Nephron progenitor cell (in vitro differentiated cells): ENCODE results near the gene HS6ST3.

Experiments
- DNase-seq: peaks from one replicate; pipeline ENCODE4 v3.0.0; 2021
- H3K27ac Mint-ChIP-seq: 2 replicates; pipeline ENCODE4 v1.8.0; 2021; ENCODE audit warnings: mild to moderate bottlenecking, moderate library complexity, mixed read lengths
- H3K27me3 Mint-ChIP-seq: 2 replicates; pipeline ENCODE4 v1.8.0; 2021; ENCODE audit warnings: mild to moderate bottlenecking, low read depth, mixed read lengths; ENCODE audit not compliant: poor library complexity
- H3K36me3 Mint-ChIP-seq: 2 replicates; pipeline ENCODE4 v1.8.0; 2021; ENCODE audit warnings: low read depth, mixed read lengths
- H3K4me1 Mint-ChIP-seq: 2 replicates; pipeline ENCODE4 v1.8.0; 2021; ENCODE audit warnings: mixed read lengths
- H3K4me3 Mint-ChIP-seq: 2 replicates; pipeline ENCODE4 v1.8.0; 2021; ENCODE audit warnings: mild to moderate bottlenecking, moderate library complexity, mixed read lengths
- H3K9me3 Mint-ChIP-seq: 2 replicates; pipeline ENCODE4 v1.8.0; 2021; ENCODE audit warnings: mild to moderate bottlenecking, moderate library complexity, mixed read lengths
- TF ChIP-seq, protein P1 (sequence below): fragments of 200-600 bp; sonication (generic); IDR thresholded peaks from 2 replicates; pipeline ENCODE4 v1.5.0; 2021; ENCODE audit warnings: antibody characterized with exemption

Gene HS6ST3

GRCh38 chr13:96431044-96431581 lies 341.2 kb downstream of the HS6ST3 start:
- no peaks in the 10 kb centered on the region for H3K27me3 Mint-ChIP-seq
- TF ChIP-seq, protein P1, sequence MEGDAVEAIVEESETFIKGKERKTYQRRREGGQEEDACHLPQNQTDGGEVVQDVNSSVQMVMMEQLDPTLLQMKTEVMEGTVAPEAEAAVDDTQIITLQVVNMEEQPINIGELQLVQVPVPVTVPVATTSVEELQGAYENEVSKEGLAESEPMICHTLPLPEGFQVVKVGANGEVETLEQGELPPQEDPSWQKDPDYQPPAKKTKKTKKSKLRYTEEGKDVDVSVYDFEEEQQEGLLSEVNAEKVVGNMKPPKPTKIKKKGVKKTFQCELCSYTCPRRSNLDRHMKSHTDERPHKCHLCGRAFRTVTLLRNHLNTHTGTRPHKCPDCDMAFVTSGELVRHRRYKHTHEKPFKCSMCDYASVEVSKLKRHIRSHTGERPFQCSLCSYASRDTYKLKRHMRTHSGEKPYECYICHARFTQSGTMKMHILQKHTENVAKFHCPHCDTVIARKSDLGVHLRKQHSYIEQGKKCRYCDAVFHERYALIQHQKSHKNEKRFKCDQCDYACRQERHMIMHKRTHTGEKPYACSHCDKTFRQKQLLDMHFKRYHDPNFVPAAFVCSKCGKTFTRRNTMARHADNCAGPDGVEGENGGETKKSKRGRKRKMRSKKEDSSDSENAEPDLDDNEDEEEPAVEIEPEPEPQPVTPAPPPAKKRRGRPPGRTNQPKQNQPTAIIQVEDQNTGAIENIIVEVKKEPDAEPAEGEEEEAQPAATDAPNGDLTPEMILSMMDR = no peak
- no peak for DNase-seq
- no peaks in the 10 kb centered on the region for H3K4me1 Mint-ChIP-seq
- H3K4me3 Mint-ChIP-seq = no peak overlapping the region
- H3K36me3 Mint-ChIP-seq = no peaks in the 10 kb centered on the region
- no peak overlapping the region for H3K27ac Mint-ChIP-seq
- no peaks in the 10 kb centered on the region for H3K9me3 Mint-ChIP-seq

DNA sequence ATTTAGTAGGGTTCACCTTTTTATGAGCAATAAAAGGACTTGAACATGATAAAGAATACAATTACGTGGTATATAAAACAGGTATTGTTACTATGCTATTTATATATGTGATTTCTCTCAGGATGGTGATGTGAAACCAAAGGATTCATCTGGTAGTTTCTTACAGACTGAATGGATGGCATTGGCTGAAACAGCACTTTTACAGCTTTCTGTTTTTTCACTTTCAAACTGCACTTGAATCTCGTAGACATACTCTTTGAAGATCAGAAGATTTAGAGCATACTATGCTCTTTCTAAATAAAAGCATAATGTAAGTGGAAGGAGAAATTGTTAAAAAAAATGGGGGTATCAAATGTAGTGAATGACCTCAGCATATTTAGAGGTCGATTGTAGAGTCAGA lies 354.8 kb downstream of the HS6ST3 start:
- Mint-ChIP-seq H3K4me1 (no peaks in the 10 kb centered on the region), H3K9me3 (no peaks in the 10 kb centered on the region), H3K36me3 (no peaks in the 10 kb centered on the region), H3K27me3 (peaks cover 5% of the 10 kb centered on the region), H3K27ac (no peak overlapping the region), H3K4me3 (no peak overlapping the region)
- DNase-seq = no peak
- TF ChIP-seq, protein P1 = no peak

DNA sequence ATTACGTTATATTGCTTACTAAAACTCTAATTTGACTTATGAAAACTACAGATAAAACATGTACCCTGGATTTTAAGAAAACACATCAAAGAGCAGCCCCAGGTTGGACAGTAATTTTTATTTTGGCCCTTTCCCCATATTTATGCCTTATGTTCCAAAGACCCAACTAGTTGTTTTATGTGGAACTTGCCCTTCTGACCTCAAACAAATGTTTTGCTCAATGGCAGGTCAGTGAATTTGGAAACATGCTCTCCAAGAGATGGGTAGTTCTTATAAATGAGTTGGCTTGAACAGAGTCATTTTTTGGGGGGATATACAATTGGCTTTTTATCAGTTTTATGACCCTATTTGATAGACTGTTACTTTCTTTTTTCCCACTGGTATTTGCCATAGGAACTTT lies 360.0 kb downstream of the HS6ST3 start:
- TF ChIP-seq, protein P1 = no peak
- H3K36me3 Mint-ChIP-seq = no peaks in the 10 kb centered on the region
- H3K4me3 Mint-ChIP-seq = no peak overlapping the region
- no peak for DNase-seq
- no peak overlapping the region for H3K27ac Mint-ChIP-seq
- no peaks in the 10 kb centered on the region for H3K4me1 Mint-ChIP-seq
- H3K27me3 Mint-ChIP-seq = peaks cover 5% of the 10 kb centered on the region
- H3K9me3 Mint-ChIP-seq = no peaks in the 10 kb centered on the region

- TF ChIP-seq, protein P1 = no peak
- H3K36me3 Mint-ChIP-seq = no peaks in the 10 kb centered on the region
- peaks cover 5% of the 10 kb centered on the region for H3K27me3 Mint-ChIP-seq
- H3K4me3 Mint-ChIP-seq = no peak overlapping the region
- no peaks in the 10 kb centered on the region for H3K9me3 Mint-ChIP-seq
- no peak overlapping the region for H3K27ac Mint-ChIP-seq
- no peak for DNase-seq
- no peaks in the 10 kb centered on the region for H3K4me1 Mint-ChIP-seq
These were observed 360.6 kb downstream of the HS6ST3 start for GRCh38 chr13:96450326-96451020.

DNA sequence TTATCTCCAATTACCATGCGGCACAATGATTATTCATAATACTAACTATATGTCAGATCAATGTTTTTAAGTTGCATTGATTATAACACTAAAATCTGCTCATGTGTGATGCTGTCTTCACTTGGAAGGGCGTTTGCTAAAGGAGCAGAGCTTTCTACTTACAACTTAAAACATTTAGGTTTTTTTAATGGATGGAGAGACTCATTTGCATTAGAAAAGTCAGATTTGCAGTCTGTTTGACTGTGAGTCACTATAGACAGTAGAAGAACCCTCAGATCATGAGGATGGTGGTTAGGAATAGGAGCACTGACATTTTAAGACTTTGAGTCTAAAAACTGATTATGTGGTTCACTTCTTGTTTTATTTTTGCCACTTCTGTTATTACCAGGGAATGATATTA lies 364.6 kb downstream of the HS6ST3 start:
- Mint-ChIP-seq H3K27ac (no peak overlapping the region), H3K4me1 (no peaks in the 10 kb centered on the region), H3K9me3 (no peaks in the 10 kb centered on the region), H3K36me3 (no peaks in the 10 kb centered on the region), H3K4me3 (no peak overlapping the region), H3K27me3 (no peaks in the 10 kb centered on the region)
- no peak for DNase-seq
- TF ChIP-seq, protein P1 = no peak

DNA sequence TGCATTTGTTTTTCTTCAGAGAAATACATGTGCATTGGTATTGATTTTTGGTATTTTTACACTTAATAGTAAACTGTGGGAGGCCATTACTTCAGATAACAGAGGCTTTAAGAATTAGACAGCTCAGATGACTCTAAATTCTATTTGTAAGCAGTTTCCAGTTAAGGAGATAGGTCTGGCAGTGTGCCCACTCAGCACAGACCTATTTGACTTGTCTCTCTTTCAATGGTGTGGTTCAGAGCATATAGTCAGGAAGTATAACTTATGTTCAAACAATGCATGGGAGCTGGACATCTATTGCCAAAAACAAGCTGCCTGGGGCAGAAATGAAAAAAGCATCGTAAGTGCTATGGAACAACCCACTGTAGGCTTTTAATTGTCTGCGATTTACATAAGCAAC lies 370.7 kb downstream of the HS6ST3 start:
- H3K36me3 Mint-ChIP-seq = no peaks in the 10 kb centered on the region
- no peak overlapping the region for H3K27ac Mint-ChIP-seq
- H3K4me1 Mint-ChIP-seq = no peaks in the 10 kb centered on the region
- no peak overlapping the region for H3K4me3 Mint-ChIP-seq
- H3K9me3 Mint-ChIP-seq = no peaks in the 10 kb centered on the region
- peaks cover 6% of the 10 kb centered on the region for H3K27me3 Mint-ChIP-seq
- no peak for DNase-seq
- TF ChIP-seq, protein P1 = no peak
